NCI-H2227 treated with DMSO at 0.1 percent for 48 hours (cell line): ENCODE measurements around the gene SIRT7.

Source experiments
- DNase-seq: peaks from one replicate; lab custom pipeline; 2025; lab: John Stamatoyannopoulos, UW

The SIRT7 gene, protein sequence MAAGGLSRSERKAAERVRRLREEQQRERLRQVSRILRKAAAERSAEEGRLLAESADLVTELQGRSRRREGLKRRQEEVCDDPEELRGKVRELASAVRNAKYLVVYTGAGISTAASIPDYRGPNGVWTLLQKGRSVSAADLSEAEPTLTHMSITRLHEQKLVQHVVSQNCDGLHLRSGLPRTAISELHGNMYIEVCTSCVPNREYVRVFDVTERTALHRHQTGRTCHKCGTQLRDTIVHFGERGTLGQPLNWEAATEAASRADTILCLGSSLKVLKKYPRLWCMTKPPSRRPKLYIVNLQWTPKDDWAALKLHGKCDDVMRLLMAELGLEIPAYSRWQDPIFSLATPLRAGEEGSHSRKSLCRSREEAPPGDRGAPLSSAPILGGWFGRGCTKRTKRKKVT

DNA sequence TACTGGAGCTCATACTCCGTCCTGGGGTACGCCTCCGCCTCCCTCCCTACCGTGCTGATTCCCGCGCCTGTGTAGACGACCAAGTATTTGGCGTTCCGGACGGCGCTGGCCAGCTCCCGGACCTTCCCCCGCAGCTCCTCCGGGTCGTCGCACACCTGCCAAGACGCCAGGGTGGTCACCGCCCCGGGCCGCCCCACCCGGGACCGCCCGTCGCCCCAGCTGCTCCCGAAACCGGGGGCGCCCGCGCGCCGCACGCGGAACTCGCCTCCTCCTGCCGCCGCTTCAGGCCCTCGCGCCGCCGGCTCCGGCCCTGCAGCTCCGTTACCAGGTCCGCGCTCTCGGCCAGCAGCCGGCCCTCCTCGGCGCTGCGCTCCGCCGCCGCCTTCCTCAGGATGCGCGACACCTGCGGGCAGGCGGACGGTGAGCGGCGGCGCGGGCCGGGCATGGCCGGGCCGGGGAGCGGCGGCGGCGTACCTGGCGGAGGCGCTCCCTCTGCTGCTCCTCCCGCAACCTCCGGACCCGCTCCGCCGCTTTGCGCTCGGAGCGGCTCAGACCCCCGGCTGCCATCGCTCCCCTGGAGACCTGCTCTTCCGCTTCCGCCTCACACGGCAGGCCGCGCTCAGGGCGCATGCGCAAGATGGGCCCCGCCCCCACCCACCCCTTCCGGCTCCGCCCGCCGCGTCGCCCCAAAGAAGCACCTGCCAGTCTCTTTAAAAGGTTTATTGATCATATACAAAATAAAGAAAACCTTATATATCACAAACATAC is at the start of gene SIRT7:
SIRT7 (minus strand) TSS at position 612 of the 768 bp plus-strand sequence; CDS start at position 567, 45 bp downstream.
- DNase-seq = peak; percentile 64

DNA sequence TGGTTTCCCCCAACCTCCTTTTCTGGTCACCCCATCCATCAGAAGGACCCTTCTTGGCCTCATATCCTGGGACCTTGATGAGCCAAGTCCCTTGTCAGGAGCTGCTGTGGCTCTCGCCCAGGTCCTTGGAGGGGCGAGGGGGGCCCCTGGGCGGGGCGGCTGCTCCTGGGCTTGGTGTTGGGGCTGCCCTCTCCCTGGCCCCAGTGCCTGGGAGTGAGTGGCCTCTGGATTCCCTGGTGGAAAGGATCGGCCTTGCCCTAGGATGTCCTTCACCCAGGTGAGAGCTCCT is 49.2 kb upstream of the SIRT7 start:
- no peak for DNase-seq

DNA sequence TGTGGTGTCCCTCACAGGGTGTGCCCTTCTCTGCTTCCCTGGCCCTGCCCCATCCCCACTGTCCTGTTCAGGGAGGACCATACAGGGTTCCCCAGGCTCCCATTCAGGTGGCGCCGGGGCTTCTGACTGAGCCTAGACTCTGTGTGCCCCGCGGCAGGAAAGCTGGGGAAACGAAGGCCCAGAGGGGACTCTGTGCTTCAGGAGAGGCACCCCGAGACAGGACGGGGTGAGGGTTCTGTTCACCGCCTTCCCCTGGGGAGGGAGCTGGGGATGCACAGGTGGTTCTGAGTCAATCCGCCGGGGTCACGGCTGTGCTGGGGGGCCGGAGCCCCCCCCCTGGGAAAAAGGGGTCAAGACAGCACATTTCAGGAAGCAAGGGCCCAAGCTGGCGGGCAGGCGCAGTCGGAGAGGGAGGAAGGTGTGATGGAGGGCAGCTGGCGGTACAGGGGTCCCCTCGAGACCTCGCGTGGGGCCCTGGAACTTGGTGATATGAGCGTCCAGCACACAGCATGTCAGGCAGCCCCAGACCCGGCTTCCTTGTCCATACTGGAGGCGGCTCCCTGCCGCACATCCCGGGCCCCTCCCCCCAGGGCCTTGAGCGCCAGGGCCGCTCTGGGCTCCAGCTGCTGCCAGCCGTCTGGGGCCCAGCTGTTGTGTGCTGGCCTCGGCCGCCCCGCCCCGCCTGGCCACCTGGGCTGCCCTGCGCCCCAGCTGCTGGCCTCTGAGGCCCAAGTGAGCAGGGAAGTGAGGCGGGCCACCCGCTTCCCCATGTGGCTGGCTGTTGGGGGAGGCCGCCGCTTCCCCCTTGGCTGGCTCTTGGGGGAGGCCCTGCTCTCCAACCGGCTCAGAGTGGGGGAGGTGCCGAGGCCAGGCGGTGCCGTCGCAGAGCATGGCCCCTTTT is 48.6 kb upstream of the SIRT7 start:
- peak; percentile 22 for DNase-seq

DNA sequence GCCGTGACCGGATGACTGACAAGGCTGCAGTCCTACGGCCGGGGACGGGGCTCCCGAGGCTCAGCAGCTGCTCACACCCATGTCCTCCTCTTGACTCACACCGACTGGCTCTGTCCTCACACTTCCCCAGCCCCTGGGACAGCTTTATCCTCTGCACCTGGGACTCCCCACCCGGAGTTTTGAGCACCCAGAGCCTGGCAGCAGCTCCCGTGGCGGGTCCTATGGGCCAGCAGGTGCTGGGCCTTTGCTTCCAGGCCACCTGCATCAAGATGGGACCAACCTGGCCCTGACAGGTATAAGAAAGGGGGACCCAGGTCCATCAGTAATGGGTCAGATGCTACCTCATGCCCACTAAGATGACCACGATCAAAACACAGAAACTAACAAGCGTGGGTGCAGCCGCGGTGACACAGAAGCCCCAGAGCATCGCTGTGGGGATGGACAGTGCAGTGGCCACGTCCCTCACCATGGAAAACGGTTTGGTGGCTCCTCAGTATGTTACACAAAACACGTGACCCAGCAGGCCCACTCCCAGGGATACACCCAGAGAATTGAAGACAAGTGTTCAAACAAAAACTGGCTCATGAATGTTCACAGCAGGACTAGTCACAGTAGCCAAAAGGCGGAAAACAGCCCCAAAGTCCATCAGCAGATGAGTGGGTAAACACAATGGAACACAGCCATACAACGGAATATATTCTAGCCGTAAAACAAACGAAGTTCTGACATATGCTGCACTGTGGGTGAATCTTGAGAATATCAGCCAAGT is 46.3 kb upstream of the SIRT7 start:
- DNase-seq = no peak

DNA sequence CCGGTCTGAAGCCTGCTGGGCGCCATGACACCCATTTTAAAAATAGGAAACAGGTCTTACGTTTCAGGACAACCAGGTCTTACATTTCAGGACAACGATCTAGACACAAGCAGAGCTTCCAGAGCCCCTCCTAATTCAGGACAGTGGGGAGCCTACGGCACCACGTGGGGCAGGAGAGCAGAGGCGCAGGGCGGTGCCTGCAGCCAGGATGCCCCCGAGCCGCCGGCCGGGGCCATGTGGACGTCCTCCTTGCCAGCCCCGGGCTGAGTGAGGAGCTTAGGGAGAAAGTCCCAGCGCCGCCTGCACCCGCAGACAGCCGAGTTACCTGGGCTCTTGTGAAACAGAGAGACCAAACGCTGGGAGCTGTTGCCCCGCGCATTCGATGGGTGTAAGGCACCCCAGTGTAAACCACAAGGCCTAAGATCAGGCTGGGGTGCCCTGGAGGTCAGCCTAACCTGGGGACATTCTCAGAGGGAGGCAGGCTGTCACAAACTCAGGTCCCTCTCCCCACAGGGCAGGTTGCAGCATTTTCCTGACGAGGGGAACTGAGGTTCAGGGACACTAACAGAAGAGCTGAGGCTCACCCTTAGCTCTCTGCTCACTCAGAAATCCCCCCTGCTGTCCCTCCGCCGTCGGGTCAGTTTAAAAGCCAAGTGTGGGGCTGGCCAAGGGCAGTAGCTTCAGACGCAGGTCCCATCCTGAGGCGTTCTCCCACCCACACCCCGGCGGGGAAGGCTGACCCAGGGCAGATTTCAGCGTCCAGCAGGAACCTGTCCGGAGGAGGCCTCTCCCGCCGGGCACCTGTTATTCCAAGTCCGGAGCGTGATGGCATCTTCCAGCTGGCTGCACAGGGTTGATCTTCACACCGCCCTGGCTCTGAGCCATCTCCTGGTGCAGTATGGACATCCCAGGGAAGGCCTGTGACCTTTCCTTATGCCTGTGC is 44.8 kb upstream of the SIRT7 start:
- DNase-seq = no peak

DNA sequence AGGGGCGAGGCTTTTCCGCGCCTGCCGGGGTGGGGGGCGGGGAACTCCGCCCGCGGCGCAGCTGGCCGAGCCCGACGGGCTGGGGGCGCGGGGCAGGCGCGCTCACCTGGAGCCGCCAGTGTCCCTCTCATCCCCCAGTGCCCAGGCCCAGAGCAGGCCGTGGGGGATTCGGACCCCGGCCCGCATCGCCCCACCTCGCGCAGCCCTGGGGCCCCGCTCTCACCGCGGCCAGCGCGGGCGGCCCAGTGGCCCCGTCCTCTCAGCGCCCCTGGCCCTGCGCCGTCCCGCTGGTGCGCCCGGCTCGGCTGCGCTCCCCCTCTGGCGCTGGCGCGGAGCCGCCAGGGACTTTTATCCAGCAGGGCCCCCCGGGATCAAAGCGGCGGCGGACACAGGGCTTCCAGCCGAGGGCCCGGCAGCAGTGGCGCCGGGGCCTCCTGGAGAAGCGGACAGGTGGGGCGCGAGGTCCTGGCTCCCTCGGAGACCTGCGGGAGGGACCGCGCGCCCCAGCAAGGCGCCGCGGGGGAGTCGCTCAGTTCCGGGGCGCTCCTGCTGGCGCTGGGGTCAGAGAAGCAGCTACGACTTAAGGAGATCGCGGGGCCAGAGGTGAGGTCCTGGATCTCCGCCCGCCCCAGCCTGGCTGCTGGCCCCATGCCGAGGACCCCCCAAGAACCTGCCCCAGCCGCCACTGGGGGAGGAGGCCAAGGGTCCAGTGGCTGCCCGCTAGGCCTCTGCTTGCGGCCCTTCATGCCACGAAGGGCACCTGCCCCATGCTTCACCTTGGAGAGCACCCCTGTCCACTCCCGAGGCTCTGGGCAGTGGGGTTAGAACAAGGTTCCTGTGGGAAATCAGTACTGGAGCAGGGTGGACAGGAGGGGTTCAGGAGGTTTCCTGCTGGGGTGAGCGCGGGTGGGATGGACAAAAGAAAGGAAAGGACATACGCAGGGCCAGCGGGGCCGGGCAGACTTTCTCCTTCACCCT is 43.8 kb upstream of the SIRT7 start:
- no peak for DNase-seq

DNA sequence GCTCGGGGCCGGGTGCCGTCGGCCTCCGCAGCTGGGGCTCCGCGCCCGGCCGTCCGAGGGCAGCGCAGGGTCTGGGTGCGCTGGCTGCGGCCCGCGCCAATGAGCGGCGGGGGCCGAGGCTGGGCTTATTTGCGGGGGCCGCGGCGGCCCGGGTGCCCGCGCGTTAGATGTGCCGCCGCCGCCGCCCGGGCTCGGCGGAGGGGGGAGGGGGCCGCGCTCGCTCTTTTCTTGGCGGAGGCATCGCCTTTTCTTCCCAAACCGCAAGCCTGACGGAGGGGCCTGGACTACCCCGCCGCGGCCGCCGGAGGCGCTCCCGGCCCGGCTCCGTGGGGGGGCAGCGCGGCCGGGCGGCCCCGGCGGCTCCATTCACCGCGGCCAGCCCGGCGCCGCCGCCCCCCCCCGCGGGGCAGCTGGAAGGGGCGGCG is 43.1 kb upstream of the SIRT7 start, which contains the start of gene NOTUM:
NOTUM (minus strand) TSS at position 101 of the 425 bp plus-strand sequence. CDS start 278 bp downstream, outside the sequence.
- DNase-seq = no peak

DNA sequence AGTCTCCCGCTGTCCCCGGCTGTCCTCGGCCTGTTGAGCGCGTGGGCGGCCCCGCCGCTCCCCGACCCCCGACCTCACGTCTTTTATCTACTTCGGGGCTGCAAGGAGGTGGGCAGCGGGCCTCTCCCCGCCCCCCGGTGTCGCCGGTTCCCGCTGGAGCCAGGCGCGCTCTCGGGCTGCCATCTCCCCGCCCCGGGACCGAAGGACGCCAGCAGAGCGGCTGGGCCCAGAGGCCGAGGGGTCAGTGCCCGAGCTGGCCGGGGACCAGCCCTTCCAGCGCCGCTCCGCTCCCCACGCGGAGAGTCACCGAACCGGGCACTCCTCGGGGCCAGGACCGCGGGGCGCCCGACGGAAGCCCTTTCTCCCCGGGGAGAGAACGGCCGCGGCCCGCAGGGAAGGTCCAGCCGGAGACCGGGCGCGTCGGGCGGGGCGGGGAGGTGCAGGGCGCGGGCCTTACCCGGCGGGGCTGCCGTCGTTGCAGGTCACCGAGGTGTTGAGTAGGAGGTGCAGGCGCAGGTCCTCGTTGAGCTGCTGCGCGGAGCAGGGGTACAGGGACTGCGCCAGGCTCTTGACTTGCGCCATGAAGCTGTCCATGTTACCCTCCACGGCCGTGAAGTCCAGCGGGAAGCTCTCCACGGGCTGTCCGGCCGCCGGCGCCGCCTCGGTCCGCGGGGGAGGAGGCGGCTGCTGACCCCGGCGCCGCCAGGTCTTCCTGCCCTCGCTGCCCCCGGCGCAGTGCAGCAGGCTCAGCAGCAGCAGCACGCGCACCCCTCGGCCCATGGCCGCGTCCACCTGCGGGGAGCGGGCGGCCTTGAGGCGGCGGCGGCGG is 42.4 kb upstream of the SIRT7 start:
- no peak for DNase-seq

DNA sequence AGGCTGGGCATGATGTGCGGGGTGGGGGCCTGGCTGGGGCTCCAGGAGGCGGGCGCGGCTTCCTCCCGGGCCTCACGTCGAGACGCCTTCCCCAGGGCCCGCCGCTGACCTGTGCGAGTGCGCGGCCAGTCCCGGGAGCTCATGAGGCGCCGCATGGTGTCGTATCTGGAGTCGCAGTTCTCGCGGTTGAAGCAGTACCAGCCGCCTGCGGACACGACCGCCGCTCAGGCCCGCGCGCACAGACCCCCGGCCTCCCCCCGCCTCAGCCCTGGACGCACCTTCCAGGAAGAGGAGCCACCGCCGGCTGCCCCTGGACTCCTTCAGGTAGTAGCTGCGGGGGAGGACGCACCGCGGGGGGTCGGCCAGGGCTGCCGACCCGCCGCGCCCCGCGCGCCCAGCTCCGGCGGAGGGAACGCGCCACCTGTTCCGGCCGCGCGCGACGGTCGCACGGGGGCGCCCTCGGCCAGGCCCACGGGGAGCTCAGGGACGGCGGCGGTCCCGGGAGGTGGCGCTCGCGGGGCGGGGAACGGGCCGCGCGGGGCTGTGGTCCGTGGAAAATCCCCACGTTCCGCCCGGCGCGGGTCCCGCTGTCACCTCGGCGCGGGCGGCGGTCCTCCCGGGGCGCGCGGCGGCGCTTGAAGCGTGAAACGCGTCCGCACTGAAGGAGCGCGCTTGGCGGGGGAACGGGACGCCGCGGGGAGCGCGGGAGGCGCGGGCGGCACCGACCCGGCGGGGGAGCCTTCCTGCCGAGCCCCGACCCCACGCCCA is 41.6 kb upstream of the SIRT7 start:
- DNase-seq = peak; percentile 50

DNA sequence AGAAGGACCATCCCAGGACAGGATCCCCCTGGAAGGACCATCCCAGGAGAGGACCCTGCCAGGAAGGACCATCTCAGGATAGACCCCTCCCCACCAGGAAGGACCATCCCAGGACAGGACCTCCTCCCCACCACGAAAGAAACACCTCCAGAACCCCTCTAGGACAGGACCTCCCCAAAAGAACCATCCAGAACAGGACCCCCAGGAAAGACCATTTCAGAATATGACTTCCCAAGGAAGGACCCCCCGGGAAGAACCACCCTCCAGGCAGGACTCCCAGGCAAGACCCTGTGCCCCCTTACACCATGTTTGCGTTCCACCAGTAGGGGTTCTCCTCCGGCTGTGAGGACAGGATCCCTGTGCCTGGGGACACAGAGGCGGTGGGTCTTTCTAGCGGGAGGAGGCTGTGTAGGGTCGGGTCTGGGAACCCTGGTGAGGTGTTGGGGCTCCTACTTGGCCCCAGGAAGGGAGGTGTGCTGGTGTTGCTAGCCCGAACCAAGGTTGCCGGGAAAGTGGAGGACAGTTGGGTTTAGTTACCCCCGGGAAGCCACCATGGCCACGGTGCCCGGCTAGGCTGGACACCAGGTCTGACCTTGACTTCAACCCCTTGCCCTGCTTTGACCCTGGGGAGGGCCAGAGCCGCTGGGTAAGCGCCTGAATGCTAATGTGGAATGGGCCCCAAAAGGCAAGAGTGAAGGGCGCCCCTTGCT is 40.8 kb upstream of the SIRT7 start:
- DNase-seq = no peak

DNA sequence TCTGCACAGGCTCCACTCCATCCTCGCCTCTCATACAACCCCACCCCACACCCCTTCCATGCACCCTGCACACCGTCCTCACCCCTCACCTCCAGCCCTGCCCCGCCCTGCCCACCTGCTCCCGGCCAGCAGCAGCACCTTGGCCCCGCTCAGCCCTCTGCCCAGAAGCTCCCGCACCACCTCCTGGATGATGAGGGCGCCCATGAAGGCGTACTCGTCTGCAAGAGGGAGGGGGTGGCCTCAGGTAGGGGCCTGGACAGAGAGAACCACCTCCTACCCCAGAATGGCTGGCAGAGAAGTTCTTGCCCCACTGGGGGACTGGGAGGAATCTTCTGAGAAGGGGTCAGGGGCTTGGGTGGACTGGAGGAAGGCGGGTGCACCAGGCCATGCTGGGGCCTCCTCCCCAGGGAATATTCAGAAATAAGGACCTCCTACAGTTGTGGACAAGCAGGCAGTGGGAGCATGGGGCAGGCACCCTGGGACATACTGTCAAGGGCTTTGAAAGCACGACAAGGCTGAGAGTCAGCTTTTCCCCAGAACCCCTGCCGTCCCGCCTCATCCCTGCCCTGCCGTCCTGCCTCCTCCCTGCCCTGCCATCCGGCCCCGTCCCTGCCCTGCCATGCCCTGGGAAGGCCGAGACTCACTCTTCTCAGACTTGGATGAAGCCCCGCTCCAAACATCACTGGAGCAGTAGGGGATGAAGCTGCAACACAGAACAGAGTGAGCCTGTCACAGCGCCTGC is 39.9 kb upstream of the SIRT7 start:
- no peak for DNase-seq

DNA sequence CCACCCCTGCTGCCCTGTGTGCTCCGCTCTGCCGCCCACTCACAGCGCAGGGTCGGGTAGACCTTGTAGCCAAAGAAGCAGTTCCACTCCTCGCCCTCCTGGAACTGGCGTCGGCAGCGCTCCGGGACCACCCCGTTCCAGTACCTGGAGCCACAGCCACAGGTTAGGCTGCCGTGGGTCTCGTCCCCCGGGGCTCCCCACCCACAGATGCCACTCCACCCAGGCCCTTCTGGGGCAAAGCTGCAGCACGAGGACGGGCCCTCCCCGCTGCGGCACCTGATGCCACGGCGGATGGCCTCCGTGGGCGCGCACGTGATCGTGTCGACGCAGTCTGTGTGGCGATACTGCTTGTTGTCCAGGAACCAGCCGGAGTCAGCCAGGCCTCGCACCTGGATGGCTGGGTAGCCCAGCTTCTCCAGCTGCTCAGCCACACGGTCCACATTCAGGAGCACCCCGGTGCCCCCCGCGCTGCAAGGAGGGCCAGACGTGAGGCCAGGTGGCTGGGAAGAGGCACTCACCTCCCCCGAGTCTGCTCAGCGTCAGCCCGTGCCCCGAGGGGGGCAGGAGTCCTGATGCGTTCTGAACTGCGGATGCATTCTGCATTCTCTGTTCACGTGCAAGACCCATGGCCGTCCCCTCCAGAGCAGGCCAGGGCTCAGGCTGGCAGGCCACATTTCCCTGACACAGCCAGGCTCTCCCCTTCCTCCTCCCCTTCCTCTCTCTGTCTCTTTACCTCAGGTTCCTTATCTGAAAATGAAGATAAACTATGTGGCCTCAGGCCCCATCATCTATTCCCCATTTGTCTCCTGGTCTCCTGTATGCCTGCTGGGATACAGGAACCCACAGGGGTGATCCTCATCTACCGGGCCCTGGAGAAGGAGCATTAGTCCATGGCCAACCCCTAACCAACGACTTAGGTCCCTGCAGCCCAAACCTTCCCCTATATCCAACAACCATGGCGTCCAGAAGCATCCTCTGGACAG is 38.9 kb upstream of the SIRT7 start:
- no peak for DNase-seq

DNA sequence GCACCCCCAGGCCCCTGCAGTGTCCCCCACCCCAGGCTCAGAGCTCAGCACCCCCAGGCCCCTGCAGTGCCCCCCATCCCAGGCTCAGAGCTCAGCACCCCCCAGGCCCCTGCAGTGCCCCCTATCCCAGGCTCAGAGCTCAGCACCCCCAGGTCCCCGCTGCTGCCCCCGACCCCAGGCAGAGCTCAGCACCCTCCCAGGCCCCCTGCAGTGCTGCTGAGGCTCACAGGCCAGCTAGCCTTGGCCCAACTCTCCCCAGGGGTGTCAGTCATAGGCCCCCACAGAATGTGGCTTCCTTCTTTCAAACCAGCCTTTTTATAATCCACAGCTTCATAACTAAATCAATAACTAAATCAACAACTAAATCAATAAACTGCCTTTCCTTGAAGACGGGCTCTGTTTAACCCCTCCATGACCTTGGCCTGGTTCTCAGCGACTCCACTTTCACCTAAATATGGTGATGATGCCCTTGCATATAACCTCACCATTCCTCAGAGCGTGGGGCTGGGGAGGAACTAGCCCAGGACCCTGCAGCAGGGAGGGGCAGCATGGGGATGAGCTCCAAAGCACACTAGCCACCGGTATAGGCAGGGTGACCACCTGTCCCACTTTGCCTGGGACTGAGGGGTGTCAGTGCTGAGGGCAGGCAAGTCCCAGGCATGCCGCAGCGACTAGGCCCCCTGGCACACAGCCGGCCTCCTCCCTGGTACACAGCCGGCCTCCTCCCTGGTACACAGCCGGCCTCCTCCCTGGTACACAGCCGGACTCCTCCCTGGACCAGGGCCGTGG is 38.0 kb upstream of the SIRT7 start:
- DNase-seq = no peak

DNA sequence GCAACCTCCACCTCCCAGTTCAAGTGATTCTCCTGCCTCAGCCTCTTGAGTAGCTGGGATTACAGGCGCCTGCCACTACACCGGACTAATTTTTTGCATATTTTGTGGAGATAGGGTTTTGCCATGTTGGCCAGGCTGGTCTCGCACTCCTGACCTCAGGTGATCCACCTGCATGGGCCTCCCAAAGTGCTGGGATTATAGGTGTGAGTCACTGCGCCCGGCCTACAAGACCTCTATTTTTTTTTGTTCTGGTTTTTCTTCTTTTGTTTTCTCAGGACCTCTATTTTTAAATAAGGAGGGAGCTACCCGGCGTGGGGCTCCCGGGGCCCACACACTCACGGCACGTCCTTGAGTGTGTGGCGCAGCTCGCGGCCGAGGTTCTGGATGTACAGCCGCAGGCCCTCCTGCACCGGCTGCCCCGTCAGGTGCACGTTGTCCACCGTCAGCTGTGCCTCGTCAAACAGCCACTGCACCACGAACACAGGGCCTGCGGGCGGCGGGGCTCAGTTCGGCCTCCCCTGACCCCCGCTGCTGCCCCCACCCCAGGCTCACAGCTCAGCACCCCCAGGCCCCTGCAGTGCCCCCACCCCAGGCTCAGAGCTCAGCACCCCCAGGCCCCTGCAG is 37.2 kb upstream of the SIRT7 start:
- DNase-seq = no peak
